ENCODE measurements around the gene OR2D2.
"Not testable (repeated sequence)": the region's sequence is repeated elsewhere in the genome, so short reads cannot be mapped to it uniquely, and the experiment has no call there.

The OR2D2 gene

GRCh38 chr11:6892400-6892799 is at the start of gene OR2D2:
TSS of gene OR2D2 (minus strand) at chr11:6892500. CDS start at chr11:6892500, 0 bp downstream.
- DNase-seq: no peak

- DNase-seq: no peak
These were observed 49.7 kb upstream of the OR2D2 start for GRCh38 chr11:6941970-6942369.

GRCh38 chr11:6932145-6932544 is 39.8 kb upstream of the OR2D2 start:
- no peak for DNase-seq

- no peak for DNase-seq
These were observed 38.9 kb upstream of the OR2D2 start for GRCh38 chr11:6931146-6931713.

GRCh38 chr11:6928916-6929315 is 36.6 kb upstream of the OR2D2 start:
- no peak for DNase-seq

GRCh38 chr11:6927030-6927617 is 34.8 kb upstream of the OR2D2 start:
- no peak for DNase-seq

- no peak for DNase-seq
These were observed 34.1 kb upstream of the OR2D2 start, which contains the start of gene ZNF215 for GRCh38 chr11:6926208-6927029. TSS of gene ZNF215 (plus strand) at chr11:6926426. CDS start at chr11:6932273, 5,847 bp downstream.

- DNase-seq: no peak
These were observed 33.4 kb upstream of the OR2D2 start for GRCh38 chr11:6925636-6926207.

- no peak for DNase-seq
These were observed 32.8 kb upstream of the OR2D2 start for GRCh38 chr11:6925007-6925577.

- no peak for DNase-seq
These were observed 28.4 kb upstream of the OR2D2 start, which contains the start of gene OR2D3 for GRCh38 chr11:6920702-6921101. TSS of gene OR2D3 (plus strand) at chr11:6921002. CDS start at chr11:6921002, 0 bp downstream.

- no peak for DNase-seq
These were observed 27.4 kb upstream of the OR2D2 start for GRCh38 chr11:6919698-6920097.

GRCh38 chr11:6911948-6912347 is 19.6 kb upstream of the OR2D2 start:
- no peak for DNase-seq

- no peak for DNase-seq
These were observed 19.1 kb upstream of the OR2D2 start for GRCh38 chr11:6911378-6911777.

- DNase-seq: not testable (repeated sequence)
These were observed 12.5 kb upstream of the OR2D2 start for GRCh38 chr11:6904804-6905203.

- DNase-seq: no peak
These were observed 8.2 kb upstream of the OR2D2 start for GRCh38 chr11:6900327-6900999.

GRCh38 chr11:6898911-6899310 is 6.6 kb upstream of the OR2D2 start:
- no peak for DNase-seq

- no peak for DNase-seq
These were observed 2.7 kb upstream of the OR2D2 start for GRCh38 chr11:6895010-6895409.

- no peak for DNase-seq
These were observed 1.8 kb upstream of the OR2D2 start for GRCh38 chr11:6894097-6894496.

- DNase-seq: no peak
These were observed 2.5 kb downstream of the OR2D2 start for GRCh38 chr11:6889835-6890234.

- DNase-seq: no peak
These were observed 3.5 kb downstream of the OR2D2 start for GRCh38 chr11:6888830-6889229.

GRCh38 chr11:6887711-6888110 is 4.6 kb downstream of the OR2D2 start:
- not testable (repeated sequence) for DNase-seq

- DNase-seq: no peak
These were observed 9.5 kb downstream of the OR2D2 start for GRCh38 chr11:6882751-6883150.

GRCh38 chr11:6876914-6877313 is 15.4 kb downstream of the OR2D2 start:
- DNase-seq: no peak

Data from SHP77 treated with DMSO at 0.1 percent for 48 hours (cell line).